ENCODE data around the gene MAST2.

DNA sequence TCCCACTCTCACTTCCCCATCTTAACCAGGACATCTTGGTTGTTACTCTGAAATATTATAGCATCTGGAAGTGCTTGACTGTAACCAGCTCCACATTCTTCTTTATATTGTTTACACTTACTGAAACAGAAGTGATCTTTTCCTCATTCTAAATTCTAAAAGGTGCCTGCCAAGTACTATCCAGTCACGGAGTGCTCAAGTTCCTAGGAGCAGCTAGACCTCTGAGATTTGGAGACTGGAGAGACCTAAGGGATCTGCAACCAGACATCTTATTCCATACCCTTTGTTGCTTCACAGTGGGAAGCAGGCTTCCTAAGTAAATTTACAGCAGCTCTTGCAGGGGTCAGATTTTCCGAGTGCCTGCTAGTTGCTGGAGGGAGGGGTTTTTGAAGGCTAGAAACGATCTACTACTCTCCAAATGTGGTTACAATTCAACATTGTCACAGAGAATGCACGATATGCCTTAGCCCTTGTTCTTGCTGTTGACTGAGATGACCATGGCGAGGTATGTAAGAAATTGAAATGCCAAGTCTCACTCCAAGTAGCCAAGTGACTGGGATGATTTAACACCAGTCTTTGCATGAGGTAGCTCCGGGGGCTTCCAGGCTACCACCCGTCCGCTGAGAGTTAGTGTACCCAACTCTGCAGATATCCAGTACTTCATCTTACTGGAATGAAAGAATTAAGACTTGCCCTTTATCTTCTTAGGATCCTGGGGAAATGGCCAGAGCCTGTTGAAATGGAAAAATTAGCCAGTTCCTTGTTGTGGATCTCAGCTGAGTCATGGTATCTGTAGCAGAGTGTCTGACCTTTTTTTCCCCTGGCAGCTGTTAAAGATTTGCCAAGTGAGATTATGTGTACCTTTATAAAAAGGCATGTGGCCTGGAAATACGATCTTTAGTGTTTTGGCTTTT, 150.8 kb downstream of the MAST2 start:
- TF ChIP-seq, protein P1, sequence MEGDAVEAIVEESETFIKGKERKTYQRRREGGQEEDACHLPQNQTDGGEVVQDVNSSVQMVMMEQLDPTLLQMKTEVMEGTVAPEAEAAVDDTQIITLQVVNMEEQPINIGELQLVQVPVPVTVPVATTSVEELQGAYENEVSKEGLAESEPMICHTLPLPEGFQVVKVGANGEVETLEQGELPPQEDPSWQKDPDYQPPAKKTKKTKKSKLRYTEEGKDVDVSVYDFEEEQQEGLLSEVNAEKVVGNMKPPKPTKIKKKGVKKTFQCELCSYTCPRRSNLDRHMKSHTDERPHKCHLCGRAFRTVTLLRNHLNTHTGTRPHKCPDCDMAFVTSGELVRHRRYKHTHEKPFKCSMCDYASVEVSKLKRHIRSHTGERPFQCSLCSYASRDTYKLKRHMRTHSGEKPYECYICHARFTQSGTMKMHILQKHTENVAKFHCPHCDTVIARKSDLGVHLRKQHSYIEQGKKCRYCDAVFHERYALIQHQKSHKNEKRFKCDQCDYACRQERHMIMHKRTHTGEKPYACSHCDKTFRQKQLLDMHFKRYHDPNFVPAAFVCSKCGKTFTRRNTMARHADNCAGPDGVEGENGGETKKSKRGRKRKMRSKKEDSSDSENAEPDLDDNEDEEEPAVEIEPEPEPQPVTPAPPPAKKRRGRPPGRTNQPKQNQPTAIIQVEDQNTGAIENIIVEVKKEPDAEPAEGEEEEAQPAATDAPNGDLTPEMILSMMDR (conservative IDR thresholded peaks at IDR 0.05; ENCODE audit: low read length): no peak
- no peak for TF ChIP-seq EZH2phosphoT487 (IDR thresholded peaks at IDR 0.05; ENCODE audit: borderline replicate concordance)

Measured in Loucy (cell line).